Skeletal muscle satellite cell (primary cell): Measurements from ENCODE around the gene MYO18B.

Experiments used
- H3K27me3 ChIP-seq: 2 replicates; pipeline ENCODE4 v1.7.0; 2013; ENCODE audit warnings: low read length; ENCODE audit not compliant: control insufficient read depth, insufficient read depth
- H3K36me3 ChIP-seq: 2 replicates; pipeline ENCODE4 v1.7.0; 2013; ENCODE audit warnings: mild to moderate bottlenecking, control low read depth, low read length; ENCODE audit not compliant: insufficient read depth
- H3K4me1 ChIP-seq: 2 replicates; pipeline ENCODE4 v1.7.0; 2013; ENCODE audit warnings: low read length; ENCODE audit not compliant: control insufficient read depth, insufficient read depth
- H3K4me2 ChIP-seq: 2 replicates; pipeline ENCODE4 v1.7.0; 2013; ENCODE audit warnings: mild to moderate bottlenecking, low read length
- H3K4me3 ChIP-seq: 2 replicates; pipeline ENCODE4 v1.7.0; 2013; ENCODE audit warnings: low read length
- H3K9ac ChIP-seq: 2 replicates; pipeline ENCODE4 v1.7.0; 2013; ENCODE audit warnings: mild to moderate bottlenecking, low read depth, low read length, moderate library complexity
- H3K9me3 ChIP-seq: replicated peaks from 2 replicates; pipeline ENCODE4 v1.7.0; 2013; ENCODE audit warnings: mild to moderate bottlenecking, control low read depth, low read length

Gene MYO18B

DNA sequence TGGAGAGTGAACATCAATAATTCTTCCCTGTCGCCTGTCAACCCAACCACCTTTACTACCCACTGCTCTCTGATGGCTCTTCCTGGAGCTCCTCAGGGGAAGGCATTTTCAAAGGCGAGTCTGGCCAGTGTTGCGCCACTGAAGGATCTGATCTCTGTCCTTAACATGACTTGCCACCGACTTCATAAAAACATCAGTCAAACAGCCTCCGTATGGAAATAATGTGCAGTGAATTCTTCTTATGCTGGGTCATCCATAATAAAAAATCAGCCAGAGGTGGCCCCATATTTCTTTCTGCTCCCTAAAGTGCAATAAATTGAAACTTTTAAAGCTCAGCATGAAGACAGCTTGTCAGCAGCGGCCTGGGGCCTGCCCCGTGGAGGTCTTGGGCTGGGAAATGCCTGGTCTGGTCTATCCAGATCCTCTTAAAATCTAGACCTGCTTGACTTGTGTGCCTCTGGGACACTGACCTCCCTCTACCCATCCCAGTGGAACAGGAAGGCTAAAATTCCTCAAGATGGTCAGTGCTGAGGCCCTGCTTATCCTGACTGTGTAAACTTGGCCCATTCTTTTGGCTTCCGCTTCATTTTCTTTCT, 199.5 kb downstream of the MYO18B start:
- H3K9me3 ChIP-seq = no peaks in the 10 kb centered on the region
- peaks cover 16% of the 10 kb centered on the region for H3K4me1 ChIP-seq
- peaks cover 48% of the 10 kb centered on the region for H3K36me3 ChIP-seq
- no peak overlapping the region for H3K4me3 ChIP-seq
- H3K9ac ChIP-seq = no peak overlapping the region
- H3K27me3 ChIP-seq = no peaks in the 10 kb centered on the region
- no peak overlapping the region for H3K4me2 ChIP-seq

DNA sequence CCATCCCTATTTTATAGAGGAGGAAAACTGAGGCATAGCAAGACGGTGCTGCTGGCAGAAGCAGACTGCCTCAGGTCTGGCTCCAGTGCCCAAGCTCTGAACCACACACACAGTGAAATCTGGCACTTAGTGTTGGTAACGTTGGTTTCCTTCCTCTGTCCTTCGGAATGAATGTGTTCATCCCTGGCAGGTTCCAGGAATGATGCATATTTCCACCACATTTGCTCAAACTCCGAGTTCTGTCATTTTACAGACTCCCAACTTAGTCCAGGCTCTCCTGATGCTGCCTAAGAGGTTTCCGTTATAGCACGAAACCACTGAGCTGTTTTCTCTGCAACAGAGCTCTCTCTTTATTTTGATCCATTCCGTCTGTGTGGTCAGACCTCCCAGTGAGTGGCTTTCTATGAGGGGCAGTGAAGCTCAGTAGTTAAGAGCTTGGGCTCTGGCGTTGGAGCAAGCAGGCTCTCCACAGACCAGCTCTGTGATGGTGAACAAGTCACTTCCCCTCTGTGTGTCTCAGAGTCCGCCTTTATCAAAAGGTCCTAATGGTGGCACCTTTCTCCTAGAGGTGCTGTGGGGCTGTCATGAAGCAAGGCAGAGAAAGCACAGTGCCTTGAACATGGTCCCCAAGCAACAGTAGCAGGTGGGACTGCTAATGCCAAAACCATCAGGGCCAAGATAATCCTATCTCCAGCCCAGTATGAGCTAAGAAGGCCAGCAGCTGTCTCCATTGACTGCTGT, 200.3 kb downstream of the MYO18B start:
- Histone ChIP-seq H3K27me3 (no peaks in the 10 kb centered on the region), H3K9me3 (no peaks in the 10 kb centered on the region), H3K36me3 (peaks cover 52% of the 10 kb centered on the region), H3K9ac (peak overlapping the region; percentile 11), H3K4me1 (peaks cover 16% of the 10 kb centered on the region), H3K4me3 (no peak overlapping the region), H3K4me2 (no peak overlapping the region)

DNA sequence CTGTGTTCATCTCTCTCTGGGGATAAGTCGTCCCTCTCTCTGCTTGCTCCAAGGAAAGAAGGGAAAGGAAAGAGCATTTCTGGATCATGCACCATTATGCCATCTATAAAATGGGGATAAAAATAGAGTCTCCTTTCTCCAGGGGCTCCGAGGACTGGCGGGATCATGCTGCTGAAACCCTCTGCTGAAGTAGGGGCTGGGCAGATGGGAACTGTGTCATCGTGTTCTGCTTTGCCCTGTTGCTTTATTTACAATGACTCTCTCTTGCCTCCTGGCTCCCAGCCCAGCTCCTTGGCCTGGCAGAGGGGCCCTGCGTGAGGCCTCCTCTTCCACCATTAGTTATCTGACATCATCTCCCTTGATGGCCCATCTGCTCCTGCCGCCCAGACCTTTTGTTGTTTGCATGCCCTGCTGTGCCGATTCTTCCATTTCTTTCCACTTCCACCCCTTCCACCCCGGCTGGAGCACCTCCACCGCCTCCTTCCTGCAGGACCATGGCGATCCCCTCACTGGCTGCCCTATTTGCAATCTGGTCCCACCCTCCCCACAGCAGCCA, 200.9 kb downstream of the MYO18B start:
- no peak overlapping the region for H3K4me3 ChIP-seq
- peak overlapping the region; percentile 11 for H3K9ac ChIP-seq
- no peak overlapping the region for H3K4me2 ChIP-seq
- H3K36me3 ChIP-seq = peaks cover 57% of the 10 kb centered on the region
- no peaks in the 10 kb centered on the region for H3K27me3 ChIP-seq
- peaks cover 16% of the 10 kb centered on the region for H3K4me1 ChIP-seq
- no peaks in the 10 kb centered on the region for H3K9me3 ChIP-seq

DNA sequence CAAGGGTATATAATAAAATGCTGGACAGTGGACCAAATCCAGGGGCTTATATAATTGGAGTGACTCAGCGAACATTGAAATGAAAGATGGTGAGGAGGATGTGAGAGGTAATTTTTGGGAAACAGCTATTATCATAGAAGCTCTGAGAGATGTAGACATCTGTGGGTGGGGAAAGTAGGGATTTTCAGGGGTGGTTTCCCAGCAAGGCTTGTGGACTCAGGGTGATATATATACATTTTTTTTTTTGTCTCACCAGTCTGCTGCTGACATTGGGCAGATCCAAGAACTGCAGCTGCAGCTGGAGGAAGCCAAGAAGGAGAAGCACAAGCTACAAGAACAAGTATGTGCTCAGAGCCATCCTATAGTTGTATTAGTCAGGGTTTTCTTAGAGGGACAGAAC, 208.1 kb downstream of the MYO18B start:
- Histone ChIP-seq H3K4me3 (no peak overlapping the region), H3K36me3 (peaks cover 81% of the 10 kb centered on the region), H3K9me3 (no peaks in the 10 kb centered on the region), H3K27me3 (no peaks in the 10 kb centered on the region), H3K4me1 (no peaks in the 10 kb centered on the region), H3K4me2 (no peak overlapping the region), H3K9ac (no peak overlapping the region)

DNA sequence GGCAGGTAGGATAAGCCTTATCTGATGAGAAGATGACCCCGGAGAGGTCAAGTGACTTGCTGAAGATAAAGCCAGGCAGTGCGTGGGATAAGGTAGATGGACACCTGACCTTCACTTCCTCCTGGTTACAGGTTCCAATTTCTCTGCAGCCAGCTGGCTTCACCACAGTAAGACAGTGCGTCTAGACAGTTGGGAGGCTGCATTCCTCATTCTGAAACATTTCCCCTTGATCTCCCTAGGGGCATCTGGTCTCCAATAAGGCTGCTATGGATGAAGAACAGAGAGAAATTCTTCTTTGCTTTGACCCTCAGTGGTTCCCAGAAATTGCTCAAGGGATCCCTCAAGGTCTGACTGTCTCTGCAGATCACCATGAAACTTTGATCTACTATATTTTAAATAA, 211.3 kb downstream of the MYO18B start:
- no peaks in the 10 kb centered on the region for H3K9me3 ChIP-seq
- peaks cover 85% of the 10 kb centered on the region for H3K36me3 ChIP-seq

DNA sequence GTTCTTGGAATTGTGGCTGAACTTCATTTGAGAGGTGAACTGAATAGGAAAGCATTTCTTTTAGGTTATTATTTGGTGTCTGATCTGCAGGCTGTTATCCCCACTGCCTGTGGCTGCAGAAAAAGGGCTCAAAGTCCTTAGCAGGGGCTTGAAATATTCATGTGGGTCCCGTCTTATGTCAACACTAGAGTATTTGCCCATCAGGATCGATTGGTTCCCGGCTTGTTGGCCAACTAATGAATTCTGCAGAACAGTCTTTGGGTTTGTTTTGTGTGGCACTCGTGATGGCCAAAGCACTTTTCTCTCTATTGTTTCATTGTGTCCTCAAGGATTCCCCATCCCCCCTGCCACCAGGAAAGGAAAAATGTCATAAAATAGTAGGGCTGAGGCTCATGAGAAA, 211.9 kb downstream of the MYO18B start:
- Histone ChIP-seq H3K9me3 (no peaks in the 10 kb centered on the region), H3K36me3 (peaks cover 88% of the 10 kb centered on the region), H3K27me3 (no peaks in the 10 kb centered on the region), H3K4me3 (no peak overlapping the region), H3K9ac (no peak overlapping the region), H3K4me1 (no peaks in the 10 kb centered on the region), H3K4me2 (no peak overlapping the region)

More for the DNA sequence above, 211.3 kb downstream of the MYO18B start:
- H3K9ac ChIP-seq = no peak overlapping the region
- no peaks in the 10 kb centered on the region for H3K4me1 ChIP-seq
- no peaks in the 10 kb centered on the region for H3K27me3 ChIP-seq
- H3K4me2 ChIP-seq = no peak overlapping the region
- no peak overlapping the region for H3K4me3 ChIP-seq

DNA sequence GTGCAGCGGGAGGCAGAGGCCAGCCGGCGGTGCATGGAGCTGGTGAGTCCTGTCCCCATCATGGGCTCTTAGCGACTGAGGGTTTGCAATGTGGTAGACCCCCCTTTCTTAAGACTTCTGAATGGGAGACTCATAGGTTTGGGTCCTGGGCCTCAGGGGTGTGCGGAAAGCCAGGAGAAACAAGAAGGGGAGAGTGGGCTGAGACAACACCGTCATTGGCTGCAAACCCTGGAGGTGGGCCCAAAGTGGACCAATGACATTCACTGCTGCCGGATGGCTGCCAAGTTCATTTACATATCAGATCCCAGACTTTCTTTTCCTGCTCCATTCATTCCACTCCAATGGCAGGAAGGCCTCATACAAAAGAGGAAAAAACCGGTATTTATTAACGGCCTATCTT, 213.3 kb downstream of the MYO18B start:
- no peak overlapping the region for H3K4me2 ChIP-seq
- no peaks in the 10 kb centered on the region for H3K9me3 ChIP-seq
- H3K9ac ChIP-seq = no peak overlapping the region
- no peaks in the 10 kb centered on the region for H3K27me3 ChIP-seq
- no peak overlapping the region for H3K4me3 ChIP-seq
- peaks cover 83% of the 10 kb centered on the region for H3K36me3 ChIP-seq
- H3K4me1 ChIP-seq = no peaks in the 10 kb centered on the region

DNA sequence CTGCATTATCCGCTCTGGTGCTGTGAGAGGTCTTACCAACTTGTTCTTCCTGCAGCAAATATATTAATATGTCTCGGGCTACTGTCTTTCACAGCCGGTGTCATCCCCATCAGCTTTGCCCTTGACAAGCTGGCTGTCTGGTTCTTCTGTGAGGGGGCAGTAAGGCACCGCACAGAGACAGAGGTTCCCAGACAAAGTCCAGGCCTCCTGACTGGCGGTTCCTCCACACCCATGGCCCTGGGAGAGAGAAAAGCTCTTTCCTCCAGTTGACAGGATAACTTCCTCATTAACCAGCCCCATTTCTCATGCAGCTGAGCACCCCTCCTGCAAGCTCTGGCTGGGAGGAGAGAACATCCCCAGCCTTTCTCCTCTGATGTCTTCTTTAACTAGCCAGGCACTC, 214.8 kb downstream of the MYO18B start:
- peaks cover 80% of the 10 kb centered on the region for H3K36me3 ChIP-seq
- H3K4me2 ChIP-seq = no peak overlapping the region
- no peaks in the 10 kb centered on the region for H3K4me1 ChIP-seq
- H3K9ac ChIP-seq = no peak overlapping the region
- no peaks in the 10 kb centered on the region for H3K27me3 ChIP-seq
- no peaks in the 10 kb centered on the region for H3K9me3 ChIP-seq
- H3K4me3 ChIP-seq = no peak overlapping the region

DNA sequence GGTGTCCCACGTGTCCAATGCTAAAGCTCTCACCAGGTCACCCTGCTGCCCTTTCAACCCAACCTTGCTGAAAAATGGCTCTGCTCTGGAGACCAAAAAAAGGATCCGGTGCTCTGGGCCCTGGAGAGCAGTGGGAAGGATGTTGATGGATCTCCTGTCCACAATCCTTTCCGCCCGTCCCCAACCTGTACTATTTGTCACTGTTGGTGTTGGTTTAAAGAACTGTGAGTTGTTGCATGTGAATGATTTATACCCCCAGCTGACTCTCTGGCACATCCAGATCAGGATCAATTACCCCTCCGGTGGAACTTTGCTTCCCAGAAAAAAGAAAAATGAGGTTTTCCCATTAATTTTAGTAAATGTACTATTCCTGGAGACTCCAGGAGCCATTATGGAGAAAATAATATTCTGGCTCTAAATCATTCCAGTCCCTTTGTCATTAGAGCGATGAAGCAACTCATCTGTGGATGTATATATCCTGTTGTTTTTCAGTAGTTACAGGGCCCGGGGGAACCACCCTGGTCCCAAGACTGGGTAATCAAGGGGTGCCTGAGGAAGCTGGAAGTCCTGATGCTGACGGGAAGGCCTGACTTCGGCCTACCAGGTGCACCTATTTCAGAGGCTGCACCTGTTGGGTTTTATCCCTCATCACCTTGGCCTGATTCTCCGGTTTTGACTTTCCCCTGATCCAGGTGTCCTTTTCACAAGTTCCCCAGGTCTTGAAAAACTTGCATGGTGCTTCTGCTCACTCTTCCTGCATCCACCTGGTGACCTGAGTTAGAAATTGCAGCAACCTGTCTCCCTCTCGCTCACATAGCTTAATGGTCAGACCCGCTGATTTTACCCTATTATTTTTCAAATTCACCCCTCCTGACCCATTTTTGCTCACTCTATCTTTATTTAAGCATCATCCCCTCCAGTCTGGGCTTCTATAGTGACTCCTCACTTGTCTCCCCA, 218.1 kb downstream of the MYO18B start:
- H3K36me3 ChIP-seq = peaks cover 69% of the 10 kb centered on the region
- no peaks in the 10 kb centered on the region for H3K9me3 ChIP-seq
- no peak overlapping the region for H3K4me3 ChIP-seq
- H3K27me3 ChIP-seq = no peaks in the 10 kb centered on the region
- H3K4me2 ChIP-seq = no peak overlapping the region
- H3K9ac ChIP-seq = no peak overlapping the region
- H3K4me1 ChIP-seq = no peaks in the 10 kb centered on the region

DNA sequence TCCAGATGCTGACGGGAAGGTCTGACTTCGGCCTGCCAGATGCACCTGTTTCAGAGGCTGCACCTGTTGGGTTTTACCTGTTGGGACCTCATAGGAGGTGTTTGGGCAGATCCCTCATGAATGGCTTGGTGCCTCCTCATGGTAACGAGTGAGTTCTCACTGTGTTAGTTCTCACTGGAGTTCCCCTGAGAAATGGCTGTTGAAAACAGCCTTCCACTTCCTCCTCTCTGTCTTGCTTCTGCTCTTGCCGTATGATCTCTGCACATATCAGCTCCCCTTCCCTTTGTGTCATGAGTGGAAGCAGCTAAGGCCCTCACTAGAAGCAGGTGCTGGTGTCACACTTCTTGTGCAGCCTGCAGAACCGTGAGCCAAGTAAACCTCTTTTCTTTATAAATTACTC, 219.7 kb downstream of the MYO18B start:
- no peaks in the 10 kb centered on the region for H3K27me3 ChIP-seq
- no peak overlapping the region for H3K4me3 ChIP-seq
- H3K36me3 ChIP-seq = peaks cover 54% of the 10 kb centered on the region
- H3K9me3 ChIP-seq = no peaks in the 10 kb centered on the region
- no peak overlapping the region for H3K9ac ChIP-seq
- no peaks in the 10 kb centered on the region for H3K4me1 ChIP-seq
- H3K4me2 ChIP-seq = no peak overlapping the region

DNA sequence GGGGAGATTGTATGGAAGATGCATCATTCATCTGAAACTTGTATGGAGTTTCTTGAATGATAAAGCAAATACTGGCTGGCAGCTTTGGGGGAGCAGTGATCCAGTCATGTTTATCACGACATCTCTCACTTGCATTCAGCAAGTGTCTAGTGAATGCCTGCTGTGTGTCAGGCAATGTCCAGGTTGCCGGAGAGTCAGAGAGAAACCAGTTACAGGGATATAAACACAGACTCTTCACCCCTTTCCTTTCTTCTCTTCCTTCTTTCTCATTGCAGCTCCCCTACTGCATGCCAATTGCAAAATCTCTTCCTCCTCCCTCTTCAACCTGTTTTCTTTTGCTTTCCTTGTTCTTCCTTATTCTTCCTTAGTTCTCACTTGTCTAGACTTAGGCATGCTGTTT, 220.7 kb downstream of the MYO18B start:
- H3K36me3 ChIP-seq = peaks cover 52% of the 10 kb centered on the region
- H3K4me1 ChIP-seq = no peaks in the 10 kb centered on the region
- H3K9me3 ChIP-seq = no peaks in the 10 kb centered on the region
- no peaks in the 10 kb centered on the region for H3K27me3 ChIP-seq
- H3K9ac ChIP-seq = no peak overlapping the region
- no peak overlapping the region for H3K4me3 ChIP-seq
- no peak overlapping the region for H3K4me2 ChIP-seq
